Breast epithelium (tissue), 4 donors: ENCODE measurements around the gene CHST8. TPM values are rescaled to one million over a fixed set of nuclear protein-coding genes. Genes with fewer than 3 reads are reported as not detected.

Experiments
- DNase-seq, 2 donors: peaks; one replicate each; pipeline ENCODE4 v3.0.0-alpha.2; 2019; ENCODE audit warnings: low spot score in 2 of 2
- H3K27ac ChIP-seq, 2 donors: fragments of 200-600 bp; sonication (generic) in 1 of 2; one replicate each; pipeline ENCODE4 v1.5.1; 2016 to 2019; ENCODE audit warnings: mild to moderate bottlenecking in 1 of 2
- H3K27me3 ChIP-seq, 2 donors: fragments of 200-600 bp; sonication (generic) in 1 of 2; one replicate each; pipeline versions ENCODE4 v1.5.1 to v1.6.0; 2017 to 2019; ENCODE audit warnings: control low read depth in 1 of 2, mild to moderate bottlenecking in 1 of 2
- H3K36me3 ChIP-seq: fragments of 200-600 bp; one replicate; pipeline ENCODE4 v1.5.1; 2019
- H3K4me1 ChIP-seq, 2 donors: fragments of 200-600 bp; sonication (generic); one replicate each; pipeline ENCODE4 v1.5.1; 2016 to 2019; ENCODE audit warnings: control low read depth in 1 of 2
- H3K4me3 ChIP-seq, 3 donors: fragments of 200-600 bp; sonication (generic); 1 replicate in 2 of 3; 2 replicates in 1 of 3; pipeline ENCODE4 v1.5.1; 2016 to 2019; ENCODE audit warnings: mild to moderate bottlenecking in 3 of 3, moderate library complexity in 2 of 3
- H3K9me3 ChIP-seq, 2 donors: fragments of 200-600 bp; sonication (generic) in 1 of 2; one replicate each; pipeline ENCODE4 v1.5.1; 2016 to 2019; ENCODE audit warnings: control low read depth in 1 of 2
- POLR2A ChIP-seq: fragments of 450-650 bp; IDR thresholded peaks from one replicate; pipeline ENCODE4 v1.6.1; 2016; ENCODE audit warnings: antibody characterized with exemption, mild to moderate bottlenecking, moderate library complexity
- POLR2AphosphoS5 ChIP-seq, 3 donors: sonication (generic); formaldehyde crosslinking; IDR thresholded peaks; one replicate each; pipeline ENCODE4 v1.6.1; 2017; ENCODE audit warnings: antibody characterized with exemption in 3 of 3
- intact Hi-C: fragments of 100-400 bp; cut with DNase I; formaldehyde crosslinking; loops from one replicate; pipeline ENCODE4 v1.15.1; 2023; ENCODE audit warnings: low total_unique reads
- total RNA-seq, 3 donors: library from RNA; depleted of rRNA; stranded (reverse); fragments of >200 nt; gene quantifications; one replicate each; pipeline ENCODE4 v1.1.0, GENCODE V29; 2016
- TF ChIP-seq, protein P1 (sequence below), 3 donors: fragments of 450-650 bp; IDR thresholded peaks; one replicate each; pipeline ENCODE4 v1.5.1; 2016 to 2017; ENCODE audit warnings: antibody characterized with exemption in 3 of 3, mild to moderate bottlenecking in 3 of 3, moderate library complexity in 3 of 3

Gene CHST8
- total RNA-seq, 3 donors from 2014 or later = 0.16 to 14.1 (median 1.6) TPM

DNA sequence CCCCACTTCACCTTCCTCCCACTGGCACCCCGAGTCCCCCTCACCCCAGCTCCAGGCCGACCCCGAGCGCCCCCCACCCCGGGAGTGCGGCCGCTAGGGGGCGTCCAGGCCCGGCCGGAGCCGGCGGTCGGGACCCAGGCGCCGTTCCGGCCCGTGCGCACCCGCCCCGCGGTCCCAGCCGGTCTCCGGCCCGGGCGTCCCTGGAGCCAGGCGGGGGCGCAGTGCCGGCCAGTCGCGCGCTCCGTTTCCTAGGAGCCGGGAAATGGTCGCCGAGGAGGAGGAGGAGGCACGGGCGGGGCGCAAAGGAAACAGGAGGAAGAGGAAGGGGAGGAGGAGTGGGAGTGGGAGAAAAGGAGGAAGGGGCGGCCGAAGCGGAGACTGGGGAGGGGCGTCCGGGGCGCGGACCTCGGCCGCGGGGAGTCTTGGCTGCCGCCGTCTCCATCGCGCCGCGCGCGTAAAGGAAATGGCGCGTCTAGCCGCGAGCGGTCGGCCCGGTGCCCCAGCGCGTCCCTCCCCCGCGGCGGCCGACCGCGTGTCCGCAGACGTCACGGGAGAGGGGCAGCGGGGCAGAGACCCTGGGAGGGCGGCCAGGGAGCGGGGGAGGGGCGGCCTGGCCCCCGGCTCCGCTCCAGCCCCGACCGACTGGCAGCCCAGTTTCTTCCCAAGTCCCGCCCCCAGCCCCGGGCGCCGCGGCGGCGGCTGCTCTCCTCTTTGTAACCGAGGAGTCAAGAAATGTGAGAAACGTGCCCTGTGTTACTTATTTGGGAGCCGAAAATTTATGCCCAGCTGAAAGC, 173.8 kb downstream of the CHST8 start:
- Histone ChIP-seq H3K4me3 (peak overlapping the region; percentile 61 to 99 (median 86)), H3K9me3 (no peaks in the 10 kb centered on the region)
- intact Hi-C loops = no loop called here

GRCh38 chr19:33796164-33796875, 174.6 kb downstream of the CHST8 start, which contains the start of gene KCTD15:
Gene KCTD15, plus strand, starts transcription at chr19:33796870. Its CDS starts 3,585 bp downstream, at chr19:33800455.
- intact Hi-C loops = no loop called here
- Histone ChIP-seq H3K4me1 (peaks cover 6 to 7% of the 10 kb centered on the region in 2 donors), H3K27ac (peak within 1 kb of the TSS; percentile 95 to 99), H3K27me3 (no peaks in the 10 kb centered on the region), H3K9me3 (no peaks in the 10 kb centered on the region), H3K4me3 (peak within 1 kb of the TSS; percentile 61 to 99 (median 86)), H3K36me3 (no peaks in the 10 kb centered on the region)
- no peak for DNase-seq
- TF ChIP-seq POLR2AphosphoS5 (IDR thresholded peaks at IDR 0.05) = no peak
- TF ChIP-seq POLR2A = no peak
- TF ChIP-seq, protein P1, sequence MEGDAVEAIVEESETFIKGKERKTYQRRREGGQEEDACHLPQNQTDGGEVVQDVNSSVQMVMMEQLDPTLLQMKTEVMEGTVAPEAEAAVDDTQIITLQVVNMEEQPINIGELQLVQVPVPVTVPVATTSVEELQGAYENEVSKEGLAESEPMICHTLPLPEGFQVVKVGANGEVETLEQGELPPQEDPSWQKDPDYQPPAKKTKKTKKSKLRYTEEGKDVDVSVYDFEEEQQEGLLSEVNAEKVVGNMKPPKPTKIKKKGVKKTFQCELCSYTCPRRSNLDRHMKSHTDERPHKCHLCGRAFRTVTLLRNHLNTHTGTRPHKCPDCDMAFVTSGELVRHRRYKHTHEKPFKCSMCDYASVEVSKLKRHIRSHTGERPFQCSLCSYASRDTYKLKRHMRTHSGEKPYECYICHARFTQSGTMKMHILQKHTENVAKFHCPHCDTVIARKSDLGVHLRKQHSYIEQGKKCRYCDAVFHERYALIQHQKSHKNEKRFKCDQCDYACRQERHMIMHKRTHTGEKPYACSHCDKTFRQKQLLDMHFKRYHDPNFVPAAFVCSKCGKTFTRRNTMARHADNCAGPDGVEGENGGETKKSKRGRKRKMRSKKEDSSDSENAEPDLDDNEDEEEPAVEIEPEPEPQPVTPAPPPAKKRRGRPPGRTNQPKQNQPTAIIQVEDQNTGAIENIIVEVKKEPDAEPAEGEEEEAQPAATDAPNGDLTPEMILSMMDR (IDR thresholded peaks at IDR 0.05) = no peak

More for the DNA sequence above, 173.8 kb downstream of the CHST8 start:
- Histone ChIP-seq H3K27ac (peak overlapping the region; percentile 95 to 99), H3K4me1 (peaks cover 6 to 7% of the 10 kb centered on the region in 2 donors), H3K27me3 (no peaks in the 10 kb centered on the region), H3K36me3 (no peaks in the 10 kb centered on the region)
- DNase-seq = peak; percentile 56 to 77
- TF ChIP-seq, protein P1 (IDR thresholded peaks at IDR 0.05) = peak in 2 of 3 donors; percentile 38 to 87
- TF ChIP-seq POLR2A (no peak), POLR2AphosphoS5 (IDR thresholded peaks at IDR 0.05) (peak in 2 of 3 donors; percentile 36 to 65)

- H3K36me3 ChIP-seq = no peaks in the 10 kb centered on the region
- intact Hi-C loops = no loop called here
- H3K4me1 ChIP-seq = peaks cover 6 to 7% of the 10 kb centered on the region in 2 donors
- H3K27me3 ChIP-seq = no peaks in the 10 kb centered on the region
- peak overlapping the region; percentile 95 to 99 for H3K27ac ChIP-seq
- no peak for TF ChIP-seq POLR2AphosphoS5 (IDR thresholded peaks at IDR 0.05)
- TF ChIP-seq, protein P1 (IDR thresholded peaks at IDR 0.05) = no peak
- no peak for TF ChIP-seq POLR2A
- no peak for DNase-seq
- H3K9me3 ChIP-seq = no peaks in the 10 kb centered on the region
- peak overlapping the region; percentile 61 to 99 (median 86) for H3K4me3 ChIP-seq
These were observed 176.3 kb downstream of the CHST8 start for GRCh38 chr19:33797802-33798671.

DNA sequence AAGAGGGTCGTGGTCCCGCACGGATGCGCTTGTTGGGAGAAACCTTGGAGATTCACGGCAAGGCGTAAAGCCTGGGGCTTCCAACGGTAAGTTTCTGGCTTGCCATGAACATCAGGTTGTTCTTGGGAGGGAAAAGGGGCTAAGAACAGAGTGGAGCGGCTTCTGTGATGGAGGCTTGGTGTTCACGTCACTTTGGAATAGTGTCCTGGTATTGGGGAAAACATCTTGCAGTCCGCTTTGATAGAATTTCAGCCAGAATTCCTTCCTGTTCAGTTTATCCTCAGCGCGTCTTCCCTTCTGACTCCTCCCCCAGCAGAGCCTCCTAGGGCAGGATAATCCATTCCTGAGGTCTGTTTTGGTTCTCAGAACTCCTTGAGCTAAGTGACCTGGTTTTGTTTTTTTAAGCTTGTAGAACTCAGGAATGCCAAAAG, 176.9 kb downstream of the CHST8 start:
- peaks cover 6 to 7% of the 10 kb centered on the region in 2 donors for H3K4me1 ChIP-seq
- TF ChIP-seq POLR2A (no peak), POLR2AphosphoS5 (IDR thresholded peaks at IDR 0.05) (no peak)
- TF ChIP-seq, protein P1 (IDR thresholded peaks at IDR 0.05) = no peak
- DNase-seq = no peak
- H3K36me3 ChIP-seq = no peaks in the 10 kb centered on the region
- H3K4me3 ChIP-seq = peak overlapping the region; percentile 61 to 99 (median 86)
- no peaks in the 10 kb centered on the region for H3K9me3 ChIP-seq
- no peaks in the 10 kb centered on the region for H3K27me3 ChIP-seq
- intact Hi-C loops = no loop called here
- peak overlapping the region; percentile 69 to 99 for H3K27ac ChIP-seq
